OCI-M2 (cell line): ENCODE measurements around the gene SMO.
"Not testable (repeated sequence)": the region's sequence is repeated elsewhere in the genome, so short reads cannot be mapped to it uniquely, and the experiment has no call there.

Source experiments
- DNase-seq: peaks from one replicate; lab custom pipeline; 2025; ENCODE audit not compliant: unreplicated experiment; lab: John Stamatoyannopoulos, UW

The SMO gene

GRCh38 chr7:129208667-129209066, 20.2 kb downstream of the SMO start:
- DNase-seq, result no peak

- no peak for DNase-seq
These were observed 20.9 kb downstream of the SMO start for GRCh38 chr7:129209067-129209926.

- DNase-seq, result peak; percentile 39
These were observed 22.0 kb downstream of the SMO start for GRCh38 chr7:129210256-129210988.

- DNase-seq, result no peak
These were observed 22.5 kb downstream of the SMO start for GRCh38 chr7:129210989-129211312.

GRCh38 chr7:129212126-129212525, 23.7 kb downstream of the SMO start:
- DNase-seq, result no peak

- DNase-seq, result no peak
These were observed 24.2 kb downstream of the SMO start for GRCh38 chr7:129212596-129212995.

GRCh38 chr7:129213828-129214227, 25.4 kb downstream of the SMO start:
- DNase-seq, result no peak

- not testable (repeated sequence) for DNase-seq
These were observed 27.3 kb downstream of the SMO start for GRCh38 chr7:129215691-129216090.

- DNase-seq, result not testable (repeated sequence)
These were observed 27.8 kb downstream of the SMO start for GRCh38 chr7:129216101-129216715.

GRCh38 chr7:129216821-129217416, 28.5 kb downstream of the SMO start:
- DNase-seq, result not testable (repeated sequence)

GRCh38 chr7:129218514-129219062, 30.2 kb downstream of the SMO start:
- DNase-seq, result peak; percentile 87

GRCh38 chr7:129219166-129219565, 30.7 kb downstream of the SMO start:
- DNase-seq, result not testable (repeated sequence)

- no peak for DNase-seq
These were observed 33.6 kb downstream of the SMO start for GRCh38 chr7:129222064-129222463.

GRCh38 chr7:129224251-129225205, 36.1 kb downstream of the SMO start, which contains the start of gene AHCYL2:
Gene AHCYL2 (plus strand): TSS chr7:129225030.
- DNase-seq, result peak; percentile 95

- no peak for DNase-seq
These were observed 36.9 kb downstream of the SMO start for GRCh38 chr7:129225206-129225930.

GRCh38 chr7:129225931-129226572, 37.6 kb downstream of the SMO start:
- DNase-seq, result peak; percentile 85

GRCh38 chr7:129227646-129228578, 39.5 kb downstream of the SMO start:
- DNase-seq, result no peak

GRCh38 chr7:129228633-129229032, 40.2 kb downstream of the SMO start:
- no peak for DNase-seq
